ENCODE data around the gene ADRA2B. TPM values are rescaled to one million over a fixed set of nuclear protein-coding genes. Genes with fewer than 3 reads are reported as not detected.
"Not testable (repeated sequence)": the region's sequence is repeated elsewhere in the genome, so short reads cannot be mapped to it uniquely, and the experiment has no call there.

ADRA2B gene
- total RNA-seq = 10 to 100 TPM in 1 of 2 donors, under 1 TPM in 1; 0.81 to 34.0 TPM
- under 1 TPM in 1 of 2 donors, not detected in 1; 0.26 TPM for polyA plus RNA-seq
- long read RNA-seq, donor 1, transcript ADRA2B-201 (1 exons, 3,371 nt) = major isoform, 6 of 8 reads
- long read RNA-seq, donor 1, partial matches to known transcripts = 0 of 8 reads
- long read RNA-seq, donor 1, other reads (novel, unspliced or antisense) = 2 of 8 reads
- long read RNA-seq, donor 2, transcript ADRA2B-201 (1 exons, 3,371 nt) = major isoform, 39 of 52 reads
- long read RNA-seq, donor 2, partial matches to known transcripts = 0 of 52 reads
- long read RNA-seq, donor 2, other reads (novel, unspliced or antisense) = 13 of 52 reads

DNA sequence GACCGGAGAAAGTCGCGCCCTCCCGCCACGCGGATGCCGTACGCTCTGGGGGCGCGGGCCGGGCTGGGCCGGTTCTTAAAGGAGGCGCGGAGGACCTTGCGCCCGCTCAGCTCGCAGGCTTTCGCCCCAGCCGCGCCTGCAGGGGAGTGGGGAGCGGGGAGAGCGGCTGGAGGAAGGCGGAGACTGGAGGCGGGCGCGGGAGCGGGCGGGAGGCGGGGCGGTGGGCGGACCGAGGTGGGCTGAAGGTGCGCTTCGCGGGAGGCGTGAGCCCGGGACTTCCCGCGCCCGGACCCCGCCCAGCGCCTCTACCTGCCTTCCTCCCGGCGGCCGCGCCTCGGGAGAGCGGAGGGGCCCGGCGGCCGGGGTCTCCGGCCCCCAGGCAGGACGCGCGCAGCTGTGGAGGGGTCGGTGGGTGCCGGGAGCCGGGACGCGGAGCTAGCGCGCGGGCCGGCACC lies at the start of gene ADRA2B:
Gene ADRA2B, minus strand, starts transcription at position 148 of the 455 bp plus-strand sequence. CDS start 422 bp downstream, outside the sequence.
- Histone ChIP-seq H3K27me3 (ENCODE audit: control insufficient read depth in 1 of 2, insufficient read depth in 2 of 2, low read length in 1 of 2) (no peaks in the 10 kb centered on the region), H3K4me1 (ENCODE audit: control insufficient read depth in 1 of 2, insufficient read depth in 2 of 2, low read length in 2 of 2) (no peaks in the 10 kb centered on the region), H3K36me3 (ENCODE audit: control insufficient read depth in 1 of 2, insufficient read depth in 2 of 2, low read length in 1 of 2) (no peaks in the 10 kb centered on the region), H3K4me3 (ENCODE audit: low read length in 2 of 2) (peak within 1 kb of the TSS; percentile 41 to 50), H3K27ac (ENCODE audit: low read depth in 1 of 2, low read length in 2 of 2) (no peak within 1 kb of the TSS), H3K9me3 (ENCODE audit: control insufficient read depth, low read length) (no peaks in the 10 kb centered on the region)
- WGBS, 2 donors = 1% methylated on average over 46 to 64 of the region's 64 CpGs
- DNase-seq (peak in 1 of 2 donors; percentile 76), ATAC-seq (ENCODE audit: low FRiP score) (no peak)
- intact Hi-C loops (cut with DNase I) = loop anchor here (2.0 to 10.0 kb wide), 2 partner anchors 46 to 112 kb away; no protein-coding TSS in a partner anchor

DNA sequence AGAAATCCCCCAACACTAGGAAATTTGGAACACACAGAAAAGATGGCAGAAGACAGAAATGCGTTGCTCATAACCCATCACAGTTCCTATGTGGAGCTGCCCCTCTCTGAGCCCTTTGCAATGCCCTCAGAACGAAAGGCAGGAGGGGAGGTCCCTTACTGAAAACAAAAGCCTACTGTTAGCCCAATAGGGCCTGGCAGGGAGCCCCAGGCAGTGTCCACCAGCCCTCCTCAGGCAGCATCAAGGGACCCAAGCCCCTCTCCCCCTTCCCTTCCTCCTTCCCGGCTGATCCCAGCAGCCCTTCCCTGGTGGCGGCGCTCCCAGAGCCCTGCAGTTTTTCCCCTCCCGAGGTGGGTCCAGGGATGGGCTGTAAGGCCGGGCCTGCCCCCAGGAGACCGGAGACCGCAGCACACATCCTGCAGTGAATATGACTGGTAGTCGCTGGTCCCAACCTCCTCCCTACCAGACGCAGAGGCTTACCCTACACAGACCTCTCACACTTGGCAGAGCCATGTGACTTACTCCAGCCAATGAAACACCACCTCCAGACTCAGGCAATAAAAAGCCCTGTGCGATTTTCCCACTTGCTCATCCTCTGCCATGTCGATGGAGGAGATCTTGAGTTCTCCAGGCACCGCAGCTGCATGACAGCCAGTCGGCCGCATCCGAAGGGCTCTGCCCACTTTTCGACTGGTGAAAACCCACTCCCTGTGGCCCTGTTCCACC lies 48.3 kb upstream of the ADRA2B start:
- Histone ChIP-seq H3K9me3 (ENCODE audit: control insufficient read depth, low read length) (no peaks in the 10 kb centered on the region), H3K27ac (ENCODE audit: low read depth in 1 of 2, low read length in 2 of 2) (no peak overlapping the region), H3K4me3 (ENCODE audit: low read length in 2 of 2) (no peak overlapping the region), H3K27me3 (ENCODE audit: control insufficient read depth in 1 of 2, insufficient read depth in 2 of 2, low read length in 1 of 2) (no peaks in the 10 kb centered on the region), H3K36me3 (ENCODE audit: control insufficient read depth in 1 of 2, insufficient read depth in 2 of 2, low read length in 1 of 2) (no peaks in the 10 kb centered on the region), H3K4me1 (ENCODE audit: control insufficient read depth in 1 of 2, insufficient read depth in 2 of 2, low read length in 2 of 2) (no peaks in the 10 kb centered on the region)
- DNase-seq (peak; percentile 41 to 69), ATAC-seq (ENCODE audit: low FRiP score) (no peak)
- 83 to 88% methylated on average over 18 of the region's 18 CpGs for WGBS, 2 donors
- intact Hi-C loops (cut with DNase I) = no loop called here

GRCh38 chr2:96163768-96164429 lies 47.5 kb upstream of the ADRA2B start:
- Histone ChIP-seq H3K4me1 (ENCODE audit: control insufficient read depth in 1 of 2, insufficient read depth in 2 of 2, low read length in 2 of 2) (no peaks in the 10 kb centered on the region), H3K27ac (ENCODE audit: low read depth in 1 of 2, low read length in 2 of 2) (no peak overlapping the region), H3K27me3 (ENCODE audit: control insufficient read depth in 1 of 2, insufficient read depth in 2 of 2, low read length in 1 of 2) (no peaks in the 10 kb centered on the region), H3K36me3 (ENCODE audit: control insufficient read depth in 1 of 2, insufficient read depth in 2 of 2, low read length in 1 of 2) (no peaks in the 10 kb centered on the region), H3K4me3 (ENCODE audit: low read length in 2 of 2) (no peak overlapping the region), H3K9me3 (ENCODE audit: control insufficient read depth, low read length) (no peaks in the 10 kb centered on the region)
- no peak for ATAC-seq (ENCODE audit: low FRiP score)
- 81 to 82% methylated on average over 13 of the region's 13 CpGs for WGBS, 2 donors
- no peak for DNase-seq
- intact Hi-C loops (cut with DNase I) = no loop called here

GRCh38 chr2:96163415-96163767 lies 47.0 kb upstream of the ADRA2B start:
- Histone ChIP-seq H3K9me3 (ENCODE audit: control insufficient read depth, low read length) (no peaks in the 10 kb centered on the region), H3K27me3 (ENCODE audit: control insufficient read depth in 1 of 2, insufficient read depth in 2 of 2, low read length in 1 of 2) (no peaks in the 10 kb centered on the region), H3K4me3 (ENCODE audit: low read length in 2 of 2) (no peak overlapping the region), H3K36me3 (ENCODE audit: control insufficient read depth in 1 of 2, insufficient read depth in 2 of 2, low read length in 1 of 2) (no peaks in the 10 kb centered on the region), H3K4me1 (ENCODE audit: control insufficient read depth in 1 of 2, insufficient read depth in 2 of 2, low read length in 2 of 2) (no peaks in the 10 kb centered on the region), H3K27ac (ENCODE audit: low read depth in 1 of 2, low read length in 2 of 2) (no peak overlapping the region)
- intact Hi-C loops (cut with DNase I) = no loop called here
- ATAC-seq (ENCODE audit: low FRiP score) (no peak), DNase-seq (no peak)
- 96% methylated on average over 5 of the region's 5 CpGs for WGBS, 2 donors

GRCh38 chr2:96161898-96162297 lies 45.5 kb upstream of the ADRA2B start:
- DNase-seq (no peak), ATAC-seq (ENCODE audit: low FRiP score) (no peak)
- Histone ChIP-seq H3K36me3 (ENCODE audit: control insufficient read depth in 1 of 2, insufficient read depth in 2 of 2, low read length in 1 of 2) (no peaks in the 10 kb centered on the region), H3K9me3 (ENCODE audit: control insufficient read depth, low read length) (no peaks in the 10 kb centered on the region), H3K4me1 (ENCODE audit: control insufficient read depth in 1 of 2, insufficient read depth in 2 of 2, low read length in 2 of 2) (no peaks in the 10 kb centered on the region), H3K4me3 (ENCODE audit: low read length in 2 of 2) (no peak overlapping the region), H3K27me3 (ENCODE audit: control insufficient read depth in 1 of 2, insufficient read depth in 2 of 2, low read length in 1 of 2) (no peaks in the 10 kb centered on the region), H3K27ac (ENCODE audit: low read depth in 1 of 2, low read length in 2 of 2) (no peak overlapping the region)
- 63 to 68% methylated on average over 5 of the region's 5 CpGs for WGBS, 2 donors
- intact Hi-C loops (cut with DNase I) = no loop called here

GRCh38 chr2:96160366-96160765 lies 44.0 kb upstream of the ADRA2B start:
- H3K27me3 ChIP-seq (ENCODE audit: control insufficient read depth in 1 of 2, insufficient read depth in 2 of 2, low read length in 1 of 2); intact Hi-C loops (cut with DNase I); ATAC-seq (ENCODE audit: low FRiP score): not testable (repeated sequence)

GRCh38 chr2:96159084-96159830 lies 42.9 kb upstream of the ADRA2B start:
- no peaks in the 10 kb centered on the region for H3K9me3 ChIP-seq (ENCODE audit: control insufficient read depth, low read length)
- no peaks in the 10 kb centered on the region for H3K4me1 ChIP-seq (ENCODE audit: control insufficient read depth in 1 of 2, insufficient read depth in 2 of 2, low read length in 2 of 2)
- H3K27me3 ChIP-seq (ENCODE audit: control insufficient read depth in 1 of 2, insufficient read depth in 2 of 2, low read length in 1 of 2) = no peaks in the 10 kb centered on the region
- DNase-seq (peak in 1 of 2 donors; percentile 62), ATAC-seq (ENCODE audit: low FRiP score) (no peak)
- no peak overlapping the region for H3K4me3 ChIP-seq (ENCODE audit: low read length in 2 of 2)
- intact Hi-C loops (cut with DNase I) = no loop called here
- H3K36me3 ChIP-seq (ENCODE audit: control insufficient read depth in 1 of 2, insufficient read depth in 2 of 2, low read length in 1 of 2) = no peaks in the 10 kb centered on the region
- WGBS, 2 donors = 87 to 91% methylated on average over 17 of the region's 17 CpGs
- no peak overlapping the region for H3K27ac ChIP-seq (ENCODE audit: low read depth in 1 of 2, low read length in 2 of 2)

More at GRCh38 chr2:96160366-96160765, 44.0 kb upstream of the ADRA2B start:
- H3K9me3 ChIP-seq (ENCODE audit: control insufficient read depth, low read length); H3K27ac ChIP-seq (ENCODE audit: low read depth in 1 of 2, low read length in 2 of 2); H3K4me3 ChIP-seq (ENCODE audit: low read length in 2 of 2); H3K36me3 ChIP-seq (ENCODE audit: control insufficient read depth in 1 of 2, insufficient read depth in 2 of 2, low read length in 1 of 2); H3K4me1 ChIP-seq (ENCODE audit: control insufficient read depth in 1 of 2, insufficient read depth in 2 of 2, low read length in 2 of 2); DNase-seq: not testable (repeated sequence)
- 93 to 97% methylated on average over 5 of the region's 5 CpGs for WGBS, 2 donors

DNA sequence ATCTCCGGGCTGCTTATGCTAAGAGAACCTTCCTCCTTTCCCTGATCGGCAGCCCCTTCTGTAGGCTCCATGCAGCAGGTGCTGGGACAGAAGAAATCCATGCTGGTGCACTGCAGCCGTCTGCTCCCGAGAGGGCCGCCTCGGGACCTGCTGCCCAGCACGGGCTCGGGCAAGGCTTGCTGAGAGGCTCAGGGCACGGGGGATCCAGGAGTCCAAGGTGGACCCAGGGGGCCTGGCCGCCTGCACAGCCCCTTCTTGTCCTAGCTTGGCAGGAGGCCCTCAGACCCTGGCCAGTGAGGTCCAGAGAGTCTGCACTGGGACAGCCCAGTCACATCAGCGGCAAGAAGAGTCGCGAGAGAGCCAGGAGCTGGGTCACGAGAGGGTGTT lies 42.2 kb upstream of the ADRA2B start:
- intact Hi-C loops (cut with DNase I) = no loop called here
- H3K9me3 ChIP-seq (ENCODE audit: control insufficient read depth, low read length) = no peaks in the 10 kb centered on the region
- 87 to 91% methylated on average over 14 of the region's 14 CpGs for WGBS, 2 donors
- ATAC-seq (ENCODE audit: low FRiP score) = no peak
- H3K4me1 ChIP-seq (ENCODE audit: control insufficient read depth in 1 of 2, insufficient read depth in 2 of 2, low read length in 2 of 2) = no peaks in the 10 kb centered on the region
- no peaks in the 10 kb centered on the region for H3K27me3 ChIP-seq (ENCODE audit: control insufficient read depth in 1 of 2, insufficient read depth in 2 of 2, low read length in 1 of 2)
- H3K4me3 ChIP-seq (ENCODE audit: low read length in 2 of 2) = no peak overlapping the region
- no peak overlapping the region for H3K27ac ChIP-seq (ENCODE audit: low read depth in 1 of 2, low read length in 2 of 2)
- no peaks in the 10 kb centered on the region for H3K36me3 ChIP-seq (ENCODE audit: control insufficient read depth in 1 of 2, insufficient read depth in 2 of 2, low read length in 1 of 2)
- DNase-seq = peak in 1 of 2 donors; percentile 67

Measured in aorta (tissue), 5 donors.